ENCODE data around the gene ITLN2.
"Not testable (repeated sequence)": the region's sequence is repeated elsewhere in the genome, so short reads cannot be mapped to it uniquely, and the experiment has no call there.

Gene ITLN2

DNA sequence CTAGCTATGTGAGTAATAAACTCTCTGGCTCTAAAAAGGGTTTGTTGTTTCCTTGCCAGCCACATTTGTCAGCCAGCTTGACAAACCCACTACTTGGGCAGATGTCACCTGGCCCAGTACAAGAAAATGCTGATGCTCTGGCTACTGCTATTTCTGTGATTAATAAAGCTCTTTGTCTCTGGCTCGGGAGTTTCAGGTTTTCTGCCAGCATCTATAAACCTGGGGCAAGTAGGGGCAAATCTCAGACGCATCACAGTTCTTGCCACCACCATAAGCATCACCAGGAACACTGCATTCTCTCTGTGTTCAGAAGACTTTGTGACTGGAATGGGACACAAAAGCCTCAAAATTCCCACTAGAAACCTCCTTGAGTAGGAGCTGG, 2.5 kb downstream of the ITLN2 start:
- DNase-seq = no peak

DNA sequence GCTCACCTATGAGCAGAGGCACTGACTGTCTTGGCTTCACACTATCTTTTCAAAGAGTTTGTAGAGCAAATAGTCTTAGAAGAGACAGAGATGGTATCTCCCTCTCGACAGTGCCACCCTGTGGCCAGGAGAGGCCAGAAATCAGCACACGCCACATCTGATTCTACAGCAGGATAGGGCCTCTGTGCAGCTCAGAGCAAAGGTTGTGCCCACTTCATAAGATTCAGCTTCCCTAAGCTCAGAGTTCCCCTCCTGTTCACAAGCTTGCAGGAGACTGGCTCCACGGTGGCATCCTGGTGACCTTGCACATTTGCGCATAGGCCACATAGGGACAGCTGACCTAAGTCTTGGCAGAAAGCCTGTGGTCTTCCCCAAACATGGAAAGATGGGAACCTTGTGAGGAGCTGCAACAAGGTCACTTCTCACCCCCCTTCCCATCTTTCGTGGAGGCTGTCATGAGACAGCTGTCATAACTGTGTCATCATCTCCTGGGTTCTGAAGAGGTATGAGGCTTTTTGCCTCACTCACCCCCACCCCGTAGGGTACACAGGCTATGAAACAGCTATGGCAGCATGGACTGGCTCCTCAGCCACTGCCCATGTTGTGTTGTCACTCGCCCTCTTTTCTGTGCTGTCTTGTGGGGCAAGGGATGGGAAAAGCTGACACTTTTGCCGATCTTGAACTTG, 3.0 kb downstream of the ITLN2 start:
- DNase-seq = peak; percentile 63

GRCh38 chr1:160950657-160951056, 4.0 kb downstream of the ITLN2 start:
- DNase-seq = no peak

- DNase-seq = no peak
Measured at GRCh38 chr1:160949881-160950280, 4.7 kb downstream of the ITLN2 start.

DNA sequence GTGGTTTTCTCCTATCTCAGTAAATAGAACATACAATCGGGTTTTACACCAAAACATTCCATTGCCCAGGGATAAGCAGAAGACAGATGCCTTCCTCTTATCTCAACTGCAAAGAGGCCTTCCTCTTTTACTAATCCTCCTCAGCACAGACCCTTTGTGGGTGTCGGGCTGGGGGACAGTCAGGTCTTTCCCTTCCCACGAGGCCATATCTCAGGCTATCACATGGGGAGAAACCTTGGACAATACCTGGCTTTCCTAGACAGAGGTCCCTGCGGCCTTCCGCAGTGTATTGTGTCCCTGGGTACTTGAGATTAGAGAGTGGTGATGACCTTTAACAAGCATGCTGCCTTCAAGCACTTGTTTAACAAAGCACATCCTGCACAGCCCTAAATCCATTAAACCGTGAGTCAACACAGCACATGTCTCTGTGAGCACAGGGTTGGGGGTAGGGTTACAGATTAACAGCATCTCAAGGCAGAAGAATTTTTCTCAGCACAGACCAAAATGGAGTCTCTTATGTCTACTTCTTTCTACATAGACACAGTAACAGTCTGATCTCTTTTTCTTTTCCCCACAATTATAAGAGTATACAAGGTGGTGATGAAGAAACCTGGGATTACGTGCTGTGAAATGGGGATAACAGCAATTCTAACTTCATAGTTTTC, 5.3 kb downstream of the ITLN2 start:
- DNase-seq = not testable (repeated sequence)

DNA sequence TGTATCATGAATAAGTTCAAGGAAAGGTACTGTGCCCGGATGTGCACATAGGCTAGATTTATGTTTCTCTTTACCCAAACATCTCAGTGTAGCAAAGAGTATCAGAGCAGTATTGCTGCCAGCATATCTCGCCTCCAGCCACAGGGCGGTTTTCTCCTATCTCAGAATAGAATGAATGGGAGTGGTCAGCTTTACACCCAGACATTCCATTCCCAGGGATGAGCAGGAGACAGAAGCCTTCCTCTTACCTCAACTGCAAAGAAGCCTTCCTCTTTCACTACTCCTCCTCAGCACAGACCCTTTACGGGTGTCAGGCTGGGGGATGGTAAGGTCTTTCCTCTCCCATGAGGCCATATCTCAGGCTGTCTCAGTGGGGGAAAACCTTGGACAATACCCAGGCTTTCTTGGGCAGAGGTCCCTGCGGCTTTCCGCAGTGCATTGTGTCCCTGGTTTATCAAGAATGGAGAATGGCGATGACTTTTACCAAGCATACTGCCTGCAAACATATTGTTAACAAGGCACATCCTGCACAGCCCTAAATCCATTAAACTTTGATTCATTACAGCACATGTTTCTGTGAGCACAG, 7.3 kb downstream of the ITLN2 start:
- DNase-seq = not testable (repeated sequence)

DNA sequence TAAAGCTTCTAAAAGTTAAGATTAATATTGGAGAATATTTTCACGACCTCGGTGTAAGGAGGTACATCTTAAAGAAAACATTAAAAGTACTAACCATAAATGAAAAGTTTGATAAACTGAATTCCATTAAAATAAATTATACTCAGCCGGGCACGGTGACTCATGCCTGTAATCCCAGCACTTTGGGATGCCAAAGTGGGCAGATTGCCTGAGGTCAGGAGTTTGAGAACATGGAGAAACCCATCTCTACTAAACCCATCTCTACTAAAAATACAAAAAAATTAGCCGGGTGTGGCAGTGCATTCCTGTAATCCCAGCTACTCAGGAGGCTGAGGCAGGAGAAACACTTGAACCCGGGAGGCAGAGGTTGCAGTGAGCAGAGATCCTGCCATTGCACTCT, 8.7 kb downstream of the ITLN2 start:
- not testable (repeated sequence) for DNase-seq

DNA sequence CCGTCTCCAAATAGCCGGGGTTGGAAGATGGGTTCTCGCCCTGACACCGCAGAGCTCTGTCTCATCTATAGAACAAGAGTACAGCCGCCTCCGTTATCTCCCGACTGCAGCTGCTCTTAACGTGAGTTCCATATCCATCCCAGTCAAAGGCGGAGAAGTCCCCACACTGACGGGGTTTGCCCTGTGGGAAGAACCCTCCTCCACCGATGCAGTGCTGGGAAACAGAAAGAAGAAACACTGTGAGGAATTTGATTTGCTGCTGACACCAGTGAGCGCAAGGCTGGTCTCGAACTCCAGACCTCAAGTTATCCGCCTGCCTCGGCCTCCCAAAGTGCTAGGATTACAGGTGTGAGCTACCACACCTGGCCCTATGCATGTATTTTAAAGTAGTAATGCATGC, 9.5 kb downstream of the ITLN2 start:
- no peak for DNase-seq

- DNase-seq = no peak
Measured at GRCh38 chr1:160942926-160943325, 11.7 kb downstream of the ITLN2 start.

GRCh38 chr1:160936666-160937065, 17.9 kb downstream of the ITLN2 start:
- not testable (repeated sequence) for DNase-seq

DNA sequence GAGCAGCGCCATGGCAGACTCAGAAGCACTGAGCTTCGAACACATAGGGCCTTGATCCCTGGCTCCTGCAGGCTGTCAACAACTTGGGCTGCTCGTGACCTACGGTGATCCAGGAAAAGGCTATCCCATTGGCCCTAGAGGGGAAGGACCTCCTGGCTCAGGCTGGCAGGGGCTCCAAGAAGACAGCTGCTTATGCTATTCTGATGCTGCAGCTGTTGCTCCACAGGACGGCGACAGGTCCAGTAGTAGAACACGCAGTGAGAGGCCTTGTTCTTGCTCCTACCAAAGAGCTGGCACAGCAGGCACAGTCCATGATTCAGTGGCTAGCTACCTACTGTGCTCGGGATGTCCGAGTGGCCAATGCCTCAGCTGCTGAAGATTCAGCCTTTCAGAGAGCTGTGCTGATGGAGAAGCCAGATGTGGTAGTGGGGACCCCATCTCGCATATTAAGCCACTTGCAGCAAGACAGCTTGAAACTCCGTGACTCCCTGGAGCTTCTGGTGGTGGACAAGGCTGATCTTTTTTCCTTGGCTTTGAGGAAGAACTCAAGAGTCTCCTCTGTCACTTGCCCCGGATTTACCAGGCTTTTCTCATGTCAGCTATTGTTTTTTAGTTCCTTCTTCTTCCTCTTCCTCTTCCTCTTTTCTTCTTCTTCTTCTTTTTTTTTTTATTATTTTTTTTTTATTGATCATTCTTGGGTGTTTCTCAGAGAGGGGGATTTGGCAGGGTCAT, 18.9 kb downstream of the ITLN2 start:
- DNase-seq = no peak

DNA sequence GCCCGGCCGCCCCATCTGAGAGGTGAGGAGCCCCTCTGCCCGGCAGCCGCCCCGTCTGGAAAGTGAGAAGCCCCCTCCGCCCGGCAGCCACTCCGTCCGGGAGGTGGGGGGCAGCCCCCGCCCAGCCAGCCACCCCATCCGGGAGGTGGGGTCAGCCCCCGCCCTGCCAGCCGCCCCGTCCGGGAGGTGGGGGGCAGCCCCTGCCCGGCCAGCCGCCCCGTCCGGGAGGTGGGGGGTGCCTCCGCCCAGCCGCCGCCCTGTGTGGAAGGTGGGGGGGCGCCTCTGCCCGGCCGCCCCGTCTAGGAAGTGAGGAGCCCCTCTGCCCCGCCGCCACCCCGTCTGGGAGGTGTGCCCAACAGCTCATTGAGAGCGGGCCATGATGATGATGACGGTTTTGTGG, 21.3 kb downstream of the ITLN2 start:
- not testable (repeated sequence) for DNase-seq

DNA sequence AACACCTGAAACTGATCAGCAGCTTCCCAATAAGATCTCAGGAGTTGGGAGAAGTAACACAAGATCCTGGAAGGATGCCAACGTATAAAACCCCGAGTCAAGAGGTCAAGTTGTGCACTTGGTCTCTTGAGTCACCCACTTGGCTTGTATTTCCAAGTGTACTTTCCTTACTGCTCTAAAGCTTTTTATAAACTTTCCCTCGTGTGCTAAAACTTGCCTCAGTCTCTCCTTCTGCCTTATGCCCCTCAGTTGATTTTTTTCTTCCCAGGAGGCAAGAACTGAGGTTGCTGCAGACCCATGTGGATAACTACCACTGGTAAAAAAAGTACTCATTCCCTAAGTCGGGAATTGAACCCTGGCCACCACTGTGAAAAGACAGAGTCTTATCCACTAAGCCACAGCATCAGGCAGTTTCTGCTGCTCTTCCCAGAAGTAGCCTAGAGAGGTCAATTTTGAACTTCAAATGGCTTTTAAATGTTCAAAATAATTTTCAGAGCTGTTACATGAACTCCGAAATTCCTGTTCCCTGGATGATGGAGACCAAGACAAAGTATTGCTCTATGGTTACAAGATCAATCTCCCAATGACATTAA, 28.9 kb downstream of the ITLN2 start:
- no peak for DNase-seq

DNA sequence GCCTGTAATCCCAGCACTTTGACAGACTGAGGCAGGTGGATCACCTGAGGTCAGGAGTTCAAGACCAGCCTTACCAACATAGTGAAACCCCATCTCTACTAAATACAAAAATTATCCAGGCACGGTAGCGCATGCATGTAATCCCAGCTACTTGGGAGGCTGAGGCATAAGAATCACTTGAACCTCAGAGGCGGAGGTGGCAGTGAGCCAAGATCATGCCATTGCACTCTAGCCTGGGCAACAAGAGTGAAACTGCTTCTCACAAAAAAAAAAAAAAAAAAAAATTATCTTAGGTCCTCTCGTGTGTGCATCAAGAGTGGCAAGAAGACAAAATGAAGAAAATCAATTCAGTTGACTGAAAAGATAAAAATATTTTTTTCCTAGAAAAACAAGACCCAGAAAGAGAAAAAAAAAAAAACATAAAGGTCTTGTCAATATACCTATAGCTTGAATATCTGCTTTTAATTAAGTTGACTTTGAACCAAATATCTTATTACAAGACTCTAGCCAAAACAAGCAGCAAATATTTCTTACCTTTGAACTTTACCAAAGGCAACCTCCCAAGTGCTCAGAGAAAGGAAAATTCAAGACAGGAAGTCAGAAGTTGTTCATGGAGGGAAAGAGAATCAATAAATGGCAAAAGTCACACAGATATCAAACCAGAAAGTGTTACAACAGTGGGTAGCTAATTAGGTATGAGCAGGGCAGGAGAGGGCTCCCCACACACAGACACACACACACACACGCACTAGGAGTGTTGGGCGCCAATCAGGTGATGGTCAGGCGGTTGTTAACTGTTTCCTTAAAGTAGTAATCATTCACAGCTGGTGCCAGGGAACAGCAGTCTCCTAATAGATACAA, 29.6 kb downstream of the ITLN2 start:
- no peak for DNase-seq

GRCh38 chr1:160916666-160917065, 37.9 kb downstream of the ITLN2 start:
- DNase-seq = no peak

DNA sequence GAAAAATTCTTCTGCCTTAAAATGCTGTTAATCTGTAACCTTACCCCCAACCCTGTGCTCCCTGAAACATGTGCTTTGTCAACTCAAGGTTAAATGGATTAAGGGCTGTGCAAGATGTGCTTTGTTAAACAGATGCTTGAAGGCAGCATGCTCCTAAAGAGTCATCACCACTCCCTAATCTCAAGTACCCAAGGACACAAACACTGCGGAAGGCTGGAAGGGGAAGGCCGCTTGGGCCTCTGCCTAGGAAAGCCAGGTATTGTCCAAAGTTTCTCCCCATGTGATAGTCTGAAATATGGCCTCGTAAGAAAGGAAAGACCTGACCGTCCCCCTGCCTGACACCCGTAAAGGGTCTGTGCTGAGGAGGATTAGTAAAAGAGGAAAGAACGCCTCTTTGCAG, 41.4 kb downstream of the ITLN2 start:
- not testable (repeated sequence) for DNase-seq

- no peak for DNase-seq
Measured at GRCh38 chr1:160911925-160912324, 42.7 kb downstream of the ITLN2 start.

DNA sequence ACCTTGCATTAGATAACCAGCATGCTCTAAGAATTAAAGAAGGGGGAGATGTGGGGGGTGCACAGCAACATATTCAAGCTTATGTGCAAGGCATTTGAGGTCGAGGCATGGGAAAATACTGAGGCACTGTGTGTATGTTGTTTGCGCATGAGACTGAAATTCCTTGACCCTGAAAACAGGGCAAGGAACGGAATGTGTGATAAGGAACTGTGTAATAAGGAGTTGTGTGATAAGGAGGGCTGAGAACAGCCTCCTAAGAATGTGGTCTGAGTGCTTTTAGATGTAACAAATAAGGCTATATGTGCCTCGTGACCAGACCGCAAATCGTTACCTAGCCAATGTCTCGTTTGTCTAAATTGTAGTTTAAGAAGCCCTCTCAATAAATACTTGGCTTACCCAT, 43.2 kb downstream of the ITLN2 start:
- DNase-seq = no peak

- DNase-seq = no peak
Measured at GRCh38 chr1:160910170-160910750, 44.3 kb downstream of the ITLN2 start.

- DNase-seq = no peak
Measured at GRCh38 chr1:160907976-160908375, 46.6 kb downstream of the ITLN2 start.

- DNase-seq = no peak
Measured at GRCh38 chr1:160905617-160905989, 49.0 kb downstream of the ITLN2 start.
